Measurements from ENCODE around the gene MYO15A. TPM values are rescaled to one million over a fixed set of nuclear protein-coding genes. Genes with fewer than 3 reads are reported as not detected.

Gene MYO15A
- total and polyA plus RNA-seq, 2 experiments from 2014 or later = 2.4 to 2.8 TPM

DNA sequence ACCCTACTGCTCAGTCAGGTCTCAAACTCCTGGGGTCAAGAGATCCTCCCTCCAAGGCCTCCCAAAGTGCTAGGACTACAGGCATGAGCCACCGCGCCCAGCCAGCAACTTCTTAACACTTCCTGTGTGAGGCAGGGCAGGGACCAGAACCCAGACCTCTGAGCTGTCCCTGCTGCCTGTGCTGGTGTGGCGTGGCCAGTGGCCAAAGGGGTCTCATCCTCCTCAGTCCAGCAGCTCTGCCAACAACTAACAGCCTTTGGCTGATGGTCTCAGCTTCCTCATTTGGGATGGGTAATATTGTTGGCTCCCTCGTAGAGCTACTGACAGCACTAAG, 115.5 kb downstream of the MYO15A start:
- Histone ChIP-seq H4K20me1 (ENCODE audit: insufficient read depth, poor library complexity, severe bottlenecking) (peaks cover 9% of the 10 kb centered on the region), H3K27me3 (no peaks in the 10 kb centered on the region), H3K36me3 (replicated peaks; ENCODE audit: insufficient read depth, low read depth) (no peaks in the 10 kb centered on the region), H3K9me3 (ENCODE audit: low read depth) (no peaks in the 10 kb centered on the region), H3K79me2 (peaks cover 32% of the 10 kb centered on the region), H3K27ac (peak overlapping the region; percentile 91), H3K9me2 (replicated peaks; ENCODE audit: insufficient read depth) (no peaks in the 10 kb centered on the region), H3K4me3 (no peak overlapping the region), H2AFZ (peak overlapping the region; percentile 83), H3K4me1 (ENCODE audit: insufficient read depth) (peaks cover 28% of the 10 kb centered on the region), H3K4me2 (peak overlapping the region; percentile 87)
- TF ChIP-seq EZH2phosphoT487 (IDR thresholded peaks at IDR 0.05; ENCODE audit: low read depth, severe bottlenecking, unreplicated experiment) = no peak
- no peak for TF ChIP-seq EZH2 (IDR thresholded peaks at IDR 0.05; ENCODE audit: borderline replicate concordance)
- TF ChIP-seq, protein P1, sequence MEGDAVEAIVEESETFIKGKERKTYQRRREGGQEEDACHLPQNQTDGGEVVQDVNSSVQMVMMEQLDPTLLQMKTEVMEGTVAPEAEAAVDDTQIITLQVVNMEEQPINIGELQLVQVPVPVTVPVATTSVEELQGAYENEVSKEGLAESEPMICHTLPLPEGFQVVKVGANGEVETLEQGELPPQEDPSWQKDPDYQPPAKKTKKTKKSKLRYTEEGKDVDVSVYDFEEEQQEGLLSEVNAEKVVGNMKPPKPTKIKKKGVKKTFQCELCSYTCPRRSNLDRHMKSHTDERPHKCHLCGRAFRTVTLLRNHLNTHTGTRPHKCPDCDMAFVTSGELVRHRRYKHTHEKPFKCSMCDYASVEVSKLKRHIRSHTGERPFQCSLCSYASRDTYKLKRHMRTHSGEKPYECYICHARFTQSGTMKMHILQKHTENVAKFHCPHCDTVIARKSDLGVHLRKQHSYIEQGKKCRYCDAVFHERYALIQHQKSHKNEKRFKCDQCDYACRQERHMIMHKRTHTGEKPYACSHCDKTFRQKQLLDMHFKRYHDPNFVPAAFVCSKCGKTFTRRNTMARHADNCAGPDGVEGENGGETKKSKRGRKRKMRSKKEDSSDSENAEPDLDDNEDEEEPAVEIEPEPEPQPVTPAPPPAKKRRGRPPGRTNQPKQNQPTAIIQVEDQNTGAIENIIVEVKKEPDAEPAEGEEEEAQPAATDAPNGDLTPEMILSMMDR (IDR thresholded peaks at IDR 0.05; ENCODE audit: poor library complexity) = no peak
- 76% methylated on average over 4 of the region's 4 CpGs for WGBS (ENCODE audit: low lambda C conversion rate, missing lambda C conversion rate)
- no peak for DNase-seq (ENCODE audit: low spot score)

DNA sequence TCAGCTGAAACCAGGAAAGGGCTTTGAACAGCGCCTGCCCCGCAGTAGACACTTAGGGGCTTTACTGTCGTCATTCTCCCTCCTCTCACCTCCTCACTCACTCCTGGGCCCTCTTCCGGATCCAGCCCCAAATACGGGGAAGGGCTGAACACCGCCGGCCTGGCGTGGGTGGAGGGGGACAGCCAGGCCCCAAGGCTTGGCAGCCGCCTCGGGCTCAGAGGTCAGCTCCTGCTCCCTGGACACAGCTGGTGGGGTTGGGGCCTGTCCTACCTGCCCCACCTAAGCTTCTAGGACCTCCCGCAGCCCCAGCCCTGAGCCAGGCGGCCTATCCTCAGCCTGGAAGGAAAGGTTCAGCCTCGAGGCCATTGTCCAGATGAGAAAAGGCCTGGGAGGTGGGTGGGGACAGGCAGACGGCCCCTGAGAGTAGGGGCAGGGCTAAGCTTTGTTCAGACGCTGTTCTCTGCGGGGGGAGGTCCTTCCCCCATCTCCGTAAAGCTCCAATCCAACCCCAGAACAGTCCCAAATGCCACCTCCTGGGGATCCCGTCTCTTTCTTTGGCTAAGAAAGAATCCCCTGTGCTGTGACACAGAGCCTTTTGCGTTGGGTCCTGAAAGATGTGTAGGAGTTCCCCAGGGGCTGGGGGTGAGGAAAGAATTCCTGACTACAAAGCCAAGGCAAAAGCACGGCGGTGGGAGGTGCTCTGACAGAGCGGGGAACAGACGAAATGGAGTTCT, 116.0 kb downstream of the MYO15A start:
- Histone ChIP-seq H3K27me3 (no peaks in the 10 kb centered on the region), H3K9me2 (replicated peaks; ENCODE audit: insufficient read depth) (no peaks in the 10 kb centered on the region), H4K20me1 (ENCODE audit: insufficient read depth, poor library complexity, severe bottlenecking) (peaks cover 14% of the 10 kb centered on the region), H3K79me2 (peaks cover 37% of the 10 kb centered on the region), H3K27ac (peak overlapping the region; percentile 91), H3K4me3 (peak overlapping the region; percentile 49), H3K9me3 (ENCODE audit: low read depth) (no peaks in the 10 kb centered on the region), H3K36me3 (replicated peaks; ENCODE audit: insufficient read depth, low read depth) (no peaks in the 10 kb centered on the region), H3K4me2 (peak overlapping the region; percentile 87), H2AFZ (peak overlapping the region; percentile 83), H3K4me1 (ENCODE audit: insufficient read depth) (peaks cover 28% of the 10 kb centered on the region)
- peak; percentile 59 for DNase-seq (ENCODE audit: low spot score)
- TF ChIP-seq, protein P1 (IDR thresholded peaks at IDR 0.05; ENCODE audit: poor library complexity) = no peak
- TF ChIP-seq EZH2 (IDR thresholded peaks at IDR 0.05; ENCODE audit: borderline replicate concordance) (no peak), EZH2phosphoT487 (IDR thresholded peaks at IDR 0.05; ENCODE audit: low read depth, severe bottlenecking, unreplicated experiment) (no peak)
- WGBS (ENCODE audit: low lambda C conversion rate, missing lambda C conversion rate) = 18% methylated on average over 23 of the region's 23 CpGs

DNA sequence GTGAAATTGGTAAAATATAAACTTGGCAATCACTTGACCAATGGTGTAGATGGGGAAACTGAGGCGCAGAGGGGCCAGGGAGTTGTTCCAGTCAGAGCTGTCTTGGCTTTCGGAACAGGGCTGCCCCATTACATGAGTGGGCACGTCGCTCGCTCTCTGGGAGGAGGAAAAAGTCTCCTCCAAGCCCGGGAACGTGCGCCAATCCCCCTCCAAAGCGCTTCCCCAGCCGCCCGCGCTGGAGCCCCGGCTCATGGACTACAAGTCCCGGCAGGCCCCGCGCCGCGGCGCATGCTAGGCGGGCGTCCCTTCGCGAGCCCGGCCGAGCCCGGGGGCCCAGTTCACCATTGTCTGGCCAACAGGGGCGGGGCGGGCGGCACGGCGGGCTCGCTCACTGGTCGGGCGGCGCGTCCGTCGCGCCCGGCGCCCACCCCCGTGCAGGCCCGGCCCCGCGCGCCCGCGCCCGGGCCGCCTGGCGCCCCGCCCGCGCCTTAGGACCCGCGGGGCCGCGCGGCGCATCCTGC, 116.6 kb downstream of the MYO15A start, which contains the start of gene LLGL1:
LLGL1 (plus strand) TSS at position 515 of the 521 bp plus-strand sequence. CDS start 48 bp downstream, outside the sequence.
- Histone ChIP-seq H4K20me1 (ENCODE audit: insufficient read depth, poor library complexity, severe bottlenecking) (peaks cover 15% of the 10 kb centered on the region), H3K4me1 (ENCODE audit: insufficient read depth) (peaks cover 28% of the 10 kb centered on the region), H3K27me3 (no peaks in the 10 kb centered on the region), H2AFZ (peak within 1 kb of the TSS; percentile 96), H3K27ac (peak within 1 kb of the TSS; percentile 93), H3K9me2 (replicated peaks; ENCODE audit: insufficient read depth) (no peaks in the 10 kb centered on the region), H3K9me3 (ENCODE audit: low read depth) (no peaks in the 10 kb centered on the region), H3K4me3 (peak within 1 kb of the TSS; percentile 99), H3K4me2 (peak within 1 kb of the TSS; percentile 97), H3K79me2 (peaks cover 44% of the 10 kb centered on the region), H3K36me3 (replicated peaks; ENCODE audit: insufficient read depth, low read depth) (no peaks in the 10 kb centered on the region)
- DNase-seq (ENCODE audit: low spot score) = peak; percentile 99
- TF ChIP-seq EZH2 (IDR thresholded peaks at IDR 0.05; ENCODE audit: borderline replicate concordance) (no peak), EZH2phosphoT487 (IDR thresholded peaks at IDR 0.05; ENCODE audit: low read depth, severe bottlenecking, unreplicated experiment) (no peak)
- TF ChIP-seq, protein P1 (IDR thresholded peaks at IDR 0.05; ENCODE audit: poor library complexity) = no peak
- 2% methylated on average over 19 of the region's 60 CpGs for WGBS (ENCODE audit: low lambda C conversion rate, missing lambda C conversion rate)

Data from hepatocyte (in vitro differentiated cells).